Transverse colon (tissue), 4 donors: ENCODE measurements around the gene FAM163A. TPM values are rescaled to one million over a fixed set of nuclear protein-coding genes. Genes with fewer than 3 reads are reported as not detected.
A peak's percentile ranks its signal among the peaks of the same experiment; 100 is the strongest.
"Not testable (repeated sequence)": the region's sequence is repeated elsewhere in the genome, so short reads cannot be mapped to it uniquely, and the experiment has no call there.

ENCODE experiments used
- DNase-seq: peaks from one replicate; pipeline ENCODE4 v3.0.0-alpha.2; 2019
- H3K27ac ChIP-seq, 4 donors: fragments of 200-600 bp; sonication (generic); 2 replicates each; pipeline ENCODE4 v1.5.1; 2016 to 2018; ENCODE audit warnings: inconsistent platforms in 4 of 4
- H3K27me3 ChIP-seq: fragments of 200-600 bp; sonication (generic); 2 replicates; pipeline ENCODE4 v1.5.1; 2017; ENCODE audit warnings: inconsistent platforms
- H3K36me3 ChIP-seq, 4 donors: fragments of 200-600 bp; sonication (generic); 2 replicates each; pipeline ENCODE4 v1.5.1; 2017 to 2019; ENCODE audit warnings: inconsistent platforms in 4 of 4
- H3K4me1 ChIP-seq, 4 donors: fragments of 200-600 bp; sonication (generic); 2 replicates each; pipeline ENCODE4 v1.5.1; 2017 to 2020; ENCODE audit warnings: inconsistent platforms in 4 of 4
- H3K4me3 ChIP-seq, 4 donors: fragments of 200-600 bp; sonication (generic); 1 replicate in 1 of 4; 2 replicates in 3 of 4; pipeline versions ENCODE4 v1.5.1 to v1.6.1; 2017 to 2019; ENCODE audit warnings: inconsistent platforms in 4 of 4
- H3K9me3 ChIP-seq, 2 donors: fragments of 200-600 bp; sonication (generic); 2 replicates each; pipeline ENCODE4 v1.5.1; 2017 to 2019; ENCODE audit warnings: inconsistent platforms in 2 of 2
- CTCF ChIP-seq, 5 experiments: fragments of 200-600 bp in 3 of 5; fragments of 450-650 bp in 2 of 5; sonication (generic) in 3 of 5; IDR thresholded peaks; 1 replicate in 2 of 5; 2 replicates in 3 of 5; pipeline ENCODE4 v1.5.1; 2016 to 2017; ENCODE audit warnings: antibody characterized with exemption in 5 of 5, inconsistent platforms in 3 of 5, mild to moderate bottlenecking in 2 of 5, moderate library complexity in 1 of 5
- EP300 ChIP-seq: sonication (generic); formaldehyde crosslinking; IDR thresholded peaks from one replicate; pipeline ENCODE4 v1.6.1; 2017; ENCODE audit warnings: antibody characterized with exemption, low read depth
- POLR2A ChIP-seq: fragments of 450-650 bp; IDR thresholded peaks from one replicate; pipeline ENCODE4 v1.6.1; 2016; ENCODE audit warnings: antibody characterized with exemption, mild to moderate bottlenecking, moderate library complexity
- POLR2AphosphoS5 ChIP-seq, 3 donors: sonication (generic); formaldehyde crosslinking; IDR thresholded peaks; one replicate each; pipeline ENCODE4 v1.6.1; 2016; ENCODE audit warnings: antibody characterized with exemption in 3 of 3
- WGBS, 2 donors: methylation state at CpG; one replicate each; pipeline ENCODE4 v1.1.5; 2018; ENCODE audit warnings: low coverage in 1 of 2; 5-methylcytosine and 5-hydroxymethylcytosine counted together
- in situ Hi-C, 4 donors: fragments of 200-750 bp; cut with MboI; loops; one replicate each; pipeline versions ENCODE4 v1.15.0 to v1.15.1; 2017; ENCODE audit warnings: low sequenced_read_pairs in 3 of 4, low pct_ligation_motif_present in 1 of 4, low pct_unique_long_range_greater_than_20kb in 1 of 4
- intact Hi-C: fragments of 100-400 bp; cut with DNase I; formaldehyde crosslinking; loops from one replicate; pipeline ENCODE4 v1.15.1; 2023; ENCODE audit warnings: low total_unique reads
- total RNA-seq, 4 donors: library from RNA; depleted of rRNA; stranded (reverse); fragments of >200 nt; gene quantifications; one replicate each; pipeline ENCODE4 v1.1.0, GENCODE V29; 2016

FAM163A gene
- under 1 TPM in 3 of 4 donors, not detected in 1; 0.14 to 0.60 (median 0.48) TPM for total RNA-seq

- intact Hi-C loops (no loop called here), in situ Hi-C loops (no loop called here)
- H3K9me3 ChIP-seq, result no peaks in the 10 kb centered on the region
- TF ChIP-seq EP300, result no peak
- no peak for TF ChIP-seq POLR2A
- no peak for TF ChIP-seq POLR2AphosphoS5 (IDR thresholded peaks at IDR 0.05)
- no peak for TF ChIP-seq CTCF (IDR thresholded peaks at IDR 0.05)
- no peak for DNase-seq
- H3K4me1 ChIP-seq, result peaks cover 3 to 19% (median 17%) of the 10 kb centered on the region in 4 donors
- peak within 1 kb of the TSS in 3 of 4 donors; percentile 3 to 47 (median 31) for H3K4me3 ChIP-seq
- peaks cover 93% of the 10 kb centered on the region for H3K27me3 ChIP-seq
- no peaks in the 10 kb centered on the region for H3K36me3 ChIP-seq
- WGBS, 2 donors, result 7% methylated on average over 53 of the region's 92 CpGs; no CpG with 5 or more reads in 1 of the 2 donors
- H3K27ac ChIP-seq, result peak within 1 kb of the TSS in 2 of 4 donors; percentile 11 to 18
Observed at GRCh38 chr1:179742717-179743678, at the start of gene FAM163A. FAM163A (plus strand) TSS chr1:179743291; CDS start chr1:179813098, 69,807 bp downstream.

GRCh38 chr1:179694530-179694929 is 48.6 kb upstream of the FAM163A start:
- H3K27ac ChIP-seq, H3K27me3 ChIP-seq, intact Hi-C loops, DNase-seq, H3K4me3 ChIP-seq, H3K36me3 ChIP-seq, H3K4me1 ChIP-seq, in situ Hi-C loops, H3K9me3 ChIP-seq: not testable (repeated sequence)
- 49% methylated on average over 5 of the region's 6 CpGs; no CpG with 5 or more reads in 1 of the 2 donors for WGBS, 2 donors

- in situ Hi-C loops, result no loop called here
Observed at GRCh38 chr1:179702946-179703539, 40.0 kb upstream of the FAM163A start.

GRCh38 chr1:179706339-179706941 is 36.7 kb upstream of the FAM163A start:
- peaks cover 0 to 4% (median 0%) of the 10 kb centered on the region in 4 donors for H3K4me1 ChIP-seq
- WGBS, 2 donors, result 0 to 2% methylated on average over 3 of the region's 3 CpGs
- no peaks in the 10 kb centered on the region for H3K36me3 ChIP-seq
- H3K27me3 ChIP-seq, result no peaks in the 10 kb centered on the region
- in situ Hi-C loops (loop anchor here in 1 of 4 donors (5.0 kb wide), 1 partner anchor 106 kb away; no protein-coding TSS in a partner anchor), intact Hi-C loops (no loop called here)
- H3K9me3 ChIP-seq, result no peaks in the 10 kb centered on the region
- DNase-seq, result peak; percentile 49
- no peak overlapping the region for H3K27ac ChIP-seq
- H3K4me3 ChIP-seq, result no peak overlapping the region
- TF ChIP-seq EP300 (no peak), CTCF (IDR thresholded peaks at IDR 0.05) (peak; percentile 63 to 70 (median 67)), POLR2AphosphoS5 (IDR thresholded peaks at IDR 0.05) (no peak)

More at GRCh38 chr1:179702946-179703539, 40.0 kb upstream of the FAM163A start:
- DNase-seq, result no peak
- Histone ChIP-seq H3K27ac (no peak overlapping the region), H3K9me3 (no peaks in the 10 kb centered on the region), H3K36me3 (no peaks in the 10 kb centered on the region), H3K27me3 (no peaks in the 10 kb centered on the region), H3K4me1 (no peaks in the 10 kb centered on the region), H3K4me3 (no peak overlapping the region)
- TF ChIP-seq CTCF (IDR thresholded peaks at IDR 0.05) (no peak), POLR2AphosphoS5 (IDR thresholded peaks at IDR 0.05) (no peak), POLR2A (no peak), EP300 (no peak)
- WGBS, 2 donors, result 62 to 75% methylated on average over 3 to 5 of the region's 5 CpGs
- intact Hi-C loops, result no loop called here
